HG03095 (cell line): ENCODE measurements around the gene PUDP.

Experiments used
- ATAC-seq: cut with Tn5 transposase; IDR thresholded peaks from one replicate; pipeline ENCODE4 v1.9.1; 2021; ENCODE audit warnings: moderate library complexity; ENCODE audit not compliant: unreplicated experiment

The PUDP gene

DNA sequence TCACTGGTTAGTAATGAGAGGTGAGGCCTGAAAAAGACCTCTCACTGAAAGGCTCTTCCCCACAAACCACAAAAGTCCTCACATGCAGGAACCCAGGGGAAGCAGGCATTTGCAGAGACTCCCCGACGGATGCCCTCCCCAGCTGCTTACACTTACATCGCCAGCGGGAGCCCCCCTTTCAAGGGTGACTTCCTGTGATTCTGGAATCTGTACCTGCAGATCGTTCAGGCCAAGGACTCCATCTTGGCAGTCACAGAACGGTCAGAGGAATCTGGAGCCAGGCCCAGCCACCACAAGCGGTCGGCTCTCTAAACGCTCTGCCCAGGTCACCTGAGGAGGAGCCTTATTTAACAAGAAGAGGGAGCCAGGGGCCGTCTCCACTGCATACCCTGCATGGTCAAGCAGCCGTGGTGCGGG, 71.7 kb downstream of the PUDP start:
- ATAC-seq: no peak

- no peak for ATAC-seq
Observed at GRCh38 chrX:7074908-7075204, 73.1 kb downstream of the PUDP start.

GRCh38 chrX:7074148-7074907, 73.6 kb downstream of the PUDP start:
- no peak for ATAC-seq

- no peak for ATAC-seq
Observed at GRCh38 chrX:7073336-7073735, 74.6 kb downstream of the PUDP start.

DNA sequence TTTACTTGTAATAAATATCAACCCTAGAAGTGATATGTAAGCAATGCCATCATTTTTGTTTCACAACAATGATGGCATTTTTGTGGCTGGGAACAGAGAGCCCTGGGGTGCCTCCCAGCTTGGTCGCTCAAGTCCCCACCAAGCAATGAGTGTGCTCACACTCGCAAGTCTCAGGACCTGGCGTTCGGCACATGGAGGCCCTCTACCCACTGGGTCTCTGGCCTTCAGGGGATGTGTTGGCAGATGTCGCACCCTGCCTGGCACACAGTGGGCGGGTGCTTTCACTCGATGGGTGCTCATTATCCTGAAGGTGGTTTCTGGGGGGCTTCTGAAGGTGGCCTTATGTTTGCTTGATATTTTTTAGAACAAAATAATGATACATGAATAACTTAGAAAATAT, 75.1 kb downstream of the PUDP start:
- ATAC-seq: no peak

DNA sequence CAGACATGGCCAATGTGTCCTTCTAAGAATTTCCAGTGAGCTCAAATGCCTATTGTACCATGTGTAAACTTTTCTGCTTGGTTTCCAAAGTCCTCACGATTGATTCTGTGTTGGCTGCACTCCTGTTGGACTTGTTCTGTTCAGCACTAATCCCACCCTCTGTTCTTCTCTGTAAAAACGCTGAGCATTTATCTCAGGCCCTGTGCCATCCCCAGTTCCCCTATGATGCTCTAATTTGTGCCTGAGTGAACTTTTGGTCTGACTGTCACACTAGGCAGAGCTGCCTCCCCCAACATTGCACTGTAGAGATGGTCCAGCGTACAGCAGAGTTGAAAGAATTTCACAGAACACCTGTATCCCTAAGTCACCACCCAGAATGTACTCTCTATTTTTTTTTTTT, 76.6 kb downstream of the PUDP start:
- ATAC-seq: no peak

DNA sequence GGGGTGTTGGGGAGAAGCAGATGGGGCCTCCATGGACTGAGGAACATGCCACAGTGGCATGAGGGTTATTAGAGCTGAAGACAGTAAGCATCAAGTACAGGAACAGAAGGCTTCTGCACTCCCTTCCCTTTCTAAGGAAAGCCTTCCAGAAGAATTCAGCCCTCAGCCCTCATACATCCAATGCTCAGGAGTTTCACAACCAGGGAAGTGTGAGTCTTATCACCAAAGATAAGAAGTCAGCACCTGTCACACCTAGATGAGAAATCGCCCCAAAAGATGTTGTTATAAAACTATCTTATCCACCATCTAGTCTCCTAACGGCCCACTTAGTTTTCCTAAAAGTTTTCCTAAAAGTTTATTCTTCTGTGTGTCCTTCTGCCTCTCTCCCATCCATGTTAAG, 78.4 kb downstream of the PUDP start:
- ATAC-seq: no peak

DNA sequence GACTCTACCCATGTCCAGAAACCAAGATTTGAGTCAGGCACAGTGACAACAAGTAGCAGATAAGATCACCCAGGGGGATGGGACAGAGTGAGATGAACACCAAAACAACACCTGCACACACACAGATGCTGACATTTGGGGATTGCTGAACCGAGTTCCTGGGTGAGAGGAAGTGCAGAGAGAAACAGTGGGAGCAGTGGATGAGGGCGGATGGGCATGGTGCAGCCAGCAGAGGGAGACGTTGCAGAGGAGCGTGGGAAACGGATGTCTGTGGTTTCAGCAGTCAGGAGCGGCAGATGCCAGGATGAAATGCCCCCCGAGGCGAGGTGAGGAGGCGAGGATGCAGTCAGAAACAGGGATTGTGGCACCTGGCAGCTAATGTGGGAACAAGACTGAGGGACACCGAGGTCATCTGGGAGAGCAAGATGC, 79.0 kb downstream of the PUDP start:
- no peak for ATAC-seq

DNA sequence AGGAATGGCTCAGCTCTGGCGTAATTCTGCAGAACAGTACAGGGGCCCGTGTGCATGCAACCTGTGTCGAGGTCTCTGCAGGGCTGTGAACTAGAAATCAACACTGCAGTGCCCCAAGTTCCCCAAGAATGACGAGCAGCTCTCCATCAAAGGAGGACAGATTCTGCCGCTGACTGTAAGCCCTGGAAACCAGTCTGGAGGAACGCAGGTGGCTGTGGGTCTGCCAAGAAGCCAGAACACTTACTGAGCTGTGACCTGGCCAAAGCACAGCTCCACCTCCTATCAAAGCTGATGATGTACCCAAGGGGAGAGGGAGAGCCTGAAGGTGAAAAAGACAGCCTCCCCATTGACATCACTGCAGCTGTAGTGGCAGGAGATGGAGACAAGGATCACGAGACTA, 80.7 kb downstream of the PUDP start:
- ATAC-seq: no peak

- no peak for ATAC-seq
Observed at GRCh38 chrX:7065473-7065872, 82.5 kb downstream of the PUDP start.

DNA sequence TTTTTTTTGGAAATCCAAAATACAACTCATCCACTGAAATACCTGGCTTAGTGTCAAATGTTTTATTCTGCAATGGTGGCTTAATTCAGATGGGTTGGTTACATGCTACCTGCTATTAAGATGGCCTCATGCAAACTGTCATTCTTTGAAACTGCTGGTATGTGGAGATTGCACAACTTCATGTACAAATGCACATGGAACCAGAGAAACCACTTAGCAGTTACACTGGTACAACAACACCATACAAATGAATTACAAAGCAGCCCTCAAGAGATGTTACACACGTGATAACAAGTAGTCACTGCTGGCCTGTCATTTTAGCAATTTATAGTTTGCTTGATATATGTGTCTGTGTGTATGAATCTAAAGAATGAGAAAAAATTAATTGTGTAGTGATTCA, 85.0 kb downstream of the PUDP start:
- ATAC-seq: no peak

GRCh38 chrX:7062276-7062675, 85.7 kb downstream of the PUDP start:
- ATAC-seq: no peak

DNA sequence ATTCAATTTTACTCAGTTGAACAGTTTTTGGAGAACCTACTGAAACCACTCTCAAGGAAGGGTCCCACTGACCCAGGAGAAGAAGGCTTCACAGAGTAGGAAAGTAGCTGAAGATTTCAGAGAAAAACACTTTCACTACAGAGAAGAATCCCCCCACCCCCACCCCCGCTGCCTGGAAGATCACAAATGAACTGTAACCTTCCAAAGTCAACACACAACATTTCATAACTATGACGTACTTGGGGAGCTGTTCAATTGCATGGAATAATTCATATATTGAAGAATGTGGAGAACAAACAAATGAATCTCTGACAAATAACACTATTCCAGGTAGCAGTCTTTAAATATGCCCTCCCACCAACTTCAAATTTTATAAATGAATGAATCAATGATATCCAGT, 86.5 kb downstream of the PUDP start:
- ATAC-seq: no peak

GRCh38 chrX:7060444-7060843, 87.5 kb downstream of the PUDP start:
- no peak for ATAC-seq

GRCh38 chrX:7059859-7060258, 88.1 kb downstream of the PUDP start:
- ATAC-seq: no peak

DNA sequence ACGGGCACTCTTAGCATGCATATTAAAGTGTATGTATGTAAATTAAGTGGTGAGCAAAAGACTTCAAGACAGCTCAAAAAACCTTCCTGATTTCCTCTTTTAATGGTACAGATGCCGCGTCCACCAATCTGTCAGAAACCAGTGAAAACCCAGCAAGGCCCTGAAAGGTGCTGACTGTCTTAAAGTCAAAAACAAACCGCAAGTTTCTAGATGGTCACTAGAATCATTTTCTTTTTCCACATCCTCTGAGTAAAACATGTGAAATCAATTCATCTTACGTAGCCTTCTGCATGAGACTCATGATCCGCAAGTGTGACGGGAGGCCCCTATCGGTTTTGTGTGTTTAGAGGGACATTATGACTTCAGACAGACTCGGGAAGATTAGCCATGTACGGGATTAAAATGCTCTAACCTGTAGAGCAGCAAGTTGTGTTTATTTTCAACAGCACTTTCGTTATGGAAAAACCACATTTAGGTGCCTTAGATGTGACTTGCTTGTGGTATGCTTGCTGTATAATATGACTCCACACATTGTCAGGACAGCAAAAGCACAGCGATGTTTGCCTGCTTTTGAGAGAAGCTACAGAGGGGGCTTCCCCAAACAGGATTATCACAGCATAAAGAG, 88.6 kb downstream of the PUDP start:
- ATAC-seq: peak; percentile 91

DNA sequence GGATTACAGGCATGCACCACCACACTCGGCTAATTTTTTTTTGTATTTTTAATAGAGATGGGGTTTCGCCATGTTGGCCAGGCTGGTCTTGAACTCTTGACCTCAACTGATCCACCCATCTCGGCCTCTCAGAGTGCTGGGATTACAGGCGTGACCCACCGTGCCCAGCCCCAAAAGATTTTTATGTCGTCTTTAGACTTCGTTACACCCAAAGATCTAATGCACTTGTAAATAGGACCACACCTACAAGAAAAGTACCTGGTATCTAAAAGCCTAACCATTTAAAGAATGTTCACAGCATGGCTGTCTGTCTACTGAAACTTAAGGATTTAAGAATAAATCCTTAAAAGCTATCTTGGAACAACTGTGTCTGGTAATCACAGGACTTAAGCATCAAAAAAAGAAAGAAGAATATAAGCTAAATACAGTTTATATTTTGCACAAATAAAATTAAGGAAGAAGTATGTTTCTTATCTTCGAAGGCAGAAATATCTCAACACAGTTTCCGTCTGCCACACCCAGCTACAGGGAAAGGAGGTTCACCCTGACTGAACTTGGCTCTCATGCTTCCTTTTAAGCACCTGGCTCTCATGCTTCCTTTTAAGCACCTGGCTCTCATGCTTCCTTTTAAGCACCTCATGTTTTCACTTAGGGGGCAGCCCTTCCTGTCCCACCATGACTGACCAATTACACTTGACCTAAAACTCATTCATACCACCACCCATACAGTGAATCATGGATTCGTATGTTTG, 92.4 kb downstream of the PUDP start:
- ATAC-seq: peak; percentile 16

- no peak for ATAC-seq
Observed at GRCh38 chrX:7054219-7055216, 93.4 kb downstream of the PUDP start.

GRCh38 chrX:7052541-7052940, 95.4 kb downstream of the PUDP start:
- no peak for ATAC-seq

- no peak for ATAC-seq
Observed at GRCh38 chrX:7050271-7050670, 97.7 kb downstream of the PUDP start.

GRCh38 chrX:7047951-7048350, 100.0 kb downstream of the PUDP start:
- ATAC-seq: no peak
